GM18907 (cell line): ENCODE data around the gene C12orf57.

ENCODE experiments used
- ATAC-seq: cut with Tn5 transposase; IDR thresholded peaks from one replicate; pipeline ENCODE4 v1.9.1; 2021; ENCODE audit warnings: mild to moderate bottlenecking, moderate library complexity; ENCODE audit not compliant: unreplicated experiment

Gene C12orf57

GRCh38 chr12:6963016-6963731 lies 19.4 kb downstream of the C12orf57 start:
- no peak for ATAC-seq

GRCh38 chr12:6963791-6964413 lies 20.1 kb downstream of the C12orf57 start:
- no peak for ATAC-seq

GRCh38 chr12:6964605-6965025 lies 20.8 kb downstream of the C12orf57 start:
- ATAC-seq: no peak

GRCh38 chr12:6965026-6965661 lies 21.3 kb downstream of the C12orf57 start:
- ATAC-seq: peak; percentile 41

GRCh38 chr12:6965714-6966113 lies 21.9 kb downstream of the C12orf57 start:
- ATAC-seq: no peak

GRCh38 chr12:6966351-6966750 lies 22.5 kb downstream of the C12orf57 start:
- ATAC-seq: no peak

- ATAC-seq: no peak
Observed at GRCh38 chr12:6967651-6968100, 23.9 kb downstream of the C12orf57 start.

GRCh38 chr12:6968426-6968825 lies 24.6 kb downstream of the C12orf57 start:
- ATAC-seq: no peak

GRCh38 chr12:6970096-6970527 lies 26.3 kb downstream of the C12orf57 start:
- ATAC-seq: peak; percentile 37

- no peak for ATAC-seq
Observed at GRCh38 chr12:6974180-6974579, 30.4 kb downstream of the C12orf57 start.

- ATAC-seq: no peak
Observed at GRCh38 chr12:6975297-6976032, 31.6 kb downstream of the C12orf57 start.

- ATAC-seq: no peak
Observed at GRCh38 chr12:6977653-6978052, 33.8 kb downstream of the C12orf57 start.

GRCh38 chr12:6978188-6978587 lies 34.4 kb downstream of the C12orf57 start:
- ATAC-seq: no peak

- ATAC-seq: no peak
Observed at GRCh38 chr12:6978611-6979011, 34.8 kb downstream of the C12orf57 start.

- ATAC-seq: no peak
Observed at GRCh38 chr12:6979021-6979420, 35.2 kb downstream of the C12orf57 start.

- ATAC-seq: no peak
Observed at GRCh38 chr12:6979453-6979852, 35.6 kb downstream of the C12orf57 start.

GRCh38 chr12:6980075-6980474 lies 36.3 kb downstream of the C12orf57 start:
- no peak for ATAC-seq

- ATAC-seq: no peak
Observed at GRCh38 chr12:6980740-6981139, 36.9 kb downstream of the C12orf57 start.

GRCh38 chr12:6981152-6982052 lies 37.6 kb downstream of the C12orf57 start:
- ATAC-seq: no peak

- ATAC-seq: no peak
Observed at GRCh38 chr12:6982532-6982931, 38.7 kb downstream of the C12orf57 start.
